ENCODE results near the gene PBX3. TPM values are rescaled to one million over a fixed set of nuclear protein-coding genes. Genes with fewer than 3 reads are reported as not detected.
A peak's percentile ranks its signal among the peaks of the same experiment; 100 is the strongest.

PBX3 gene
- total and polyA plus RNA-seq, 2 donors (not counting 1 experiment from before 2014, with no cell fraction given): 35.8 to 51.8 TPM

- H3K4me1 ChIP-seq (ENCODE audit: control insufficient read depth, extremely low read depth, insufficient read depth, low read length): peaks cover 8% of the 10 kb centered on the region
- no peak overlapping the region for H2AFZ ChIP-seq (ENCODE audit: low read length)
- H3K79me2 ChIP-seq (ENCODE audit: control insufficient read depth, insufficient read depth, low read length): peaks cover 53% of the 10 kb centered on the region
- no peak overlapping the region for H3K4me3 ChIP-seq (replicated peaks in 1 of 4; ENCODE audit: control extremely low read depth in 1 of 4, insufficient read depth in 1 of 4, low read depth in 3 of 4, low read length in 4 of 4)
- no peak overlapping the region for H3K9ac ChIP-seq (ENCODE audit: insufficient read depth, low read length)
- H3K36me3 ChIP-seq (ENCODE audit: control insufficient read depth, insufficient read depth, low read length): no peaks in the 10 kb centered on the region
- H3K27ac ChIP-seq (ENCODE audit: insufficient read depth, low read length): peak overlapping the region; percentile 14
- DNase-seq (ENCODE audit: low read depth in 2 of 2): peak; percentile 28 to 30
- TF ChIP-seq CTCF (conservative IDR thresholded peaks at IDR 0.05 in 1 of 2, IDR thresholded peaks at IDR 0.05 in 1 of 2; ENCODE audit: low read depth in 1 of 2, low read length in 2 of 2) (no peak), EZH2 (IDR thresholded peaks at IDR 0.05; ENCODE audit: low read length, missing control alignments) (no peak)
- no peaks in the 10 kb centered on the region for H3K9me3 ChIP-seq (ENCODE audit: control insufficient read depth, insufficient read depth, low read depth, low read length)
- H3K27me3 ChIP-seq (ENCODE audit: control insufficient read depth, insufficient read depth, low read length): no peaks in the 10 kb centered on the region
- no peaks in the 10 kb centered on the region for H4K20me1 ChIP-seq (ENCODE audit: control insufficient read depth, extremely low read depth, insufficient read depth, low read length)
- peak overlapping the region; percentile 0 for H3K4me2 ChIP-seq (ENCODE audit: extremely low read depth, insufficient read depth, low read length)
These were observed 139.2 kb downstream of the PBX3 start for GRCh38 chr9:125886365-125886764.

GRCh38 chr9:125887172-125887571 is 140.0 kb downstream of the PBX3 start:
- peak; percentile 65 to 80 for DNase-seq (ENCODE audit: low read depth in 2 of 2)
- TF ChIP-seq EZH2 (IDR thresholded peaks at IDR 0.05; ENCODE audit: low read length, missing control alignments): no peak
- TF ChIP-seq CTCF (conservative IDR thresholded peaks at IDR 0.05 in 1 of 2, IDR thresholded peaks at IDR 0.05 in 1 of 2; ENCODE audit: low read depth in 1 of 2, low read length in 2 of 2): no peak
- Histone ChIP-seq H3K27me3 (ENCODE audit: control insufficient read depth, insufficient read depth, low read length) (no peaks in the 10 kb centered on the region), H3K27ac (ENCODE audit: insufficient read depth, low read length) (no peak overlapping the region), H3K9ac (ENCODE audit: insufficient read depth, low read length) (no peak overlapping the region), H2AFZ (ENCODE audit: low read length) (no peak overlapping the region), H3K9me3 (ENCODE audit: control insufficient read depth, insufficient read depth, low read depth, low read length) (no peaks in the 10 kb centered on the region), H3K4me2 (ENCODE audit: extremely low read depth, insufficient read depth, low read length) (peak overlapping the region; percentile 58), H3K79me2 (ENCODE audit: control insufficient read depth, insufficient read depth, low read length) (peaks cover 52% of the 10 kb centered on the region), H4K20me1 (ENCODE audit: control insufficient read depth, extremely low read depth, insufficient read depth, low read length) (no peaks in the 10 kb centered on the region), H3K4me3 (replicated peaks in 1 of 4; ENCODE audit: control extremely low read depth in 1 of 4, insufficient read depth in 1 of 4, low read depth in 3 of 4, low read length in 4 of 4) (peak overlapping the region in 1 of 4 experiments; percentile 14), H3K4me1 (ENCODE audit: control insufficient read depth, extremely low read depth, insufficient read depth, low read length) (peaks cover 8% of the 10 kb centered on the region), H3K36me3 (ENCODE audit: control insufficient read depth, insufficient read depth, low read length) (no peaks in the 10 kb centered on the region)

GRCh38 chr9:125888211-125888610 is 141.0 kb downstream of the PBX3 start:
- Histone ChIP-seq H3K9me3 (ENCODE audit: control insufficient read depth, insufficient read depth, low read depth, low read length) (no peaks in the 10 kb centered on the region), H3K4me1 (ENCODE audit: control insufficient read depth, extremely low read depth, insufficient read depth, low read length) (peaks cover 8% of the 10 kb centered on the region), H3K4me3 (replicated peaks in 1 of 4; ENCODE audit: control extremely low read depth in 1 of 4, insufficient read depth in 1 of 4, low read depth in 3 of 4, low read length in 4 of 4) (peak overlapping the region in 1 of 4 experiments; percentile 13), H3K36me3 (ENCODE audit: control insufficient read depth, insufficient read depth, low read length) (no peaks in the 10 kb centered on the region), H3K27me3 (ENCODE audit: control insufficient read depth, insufficient read depth, low read length) (no peaks in the 10 kb centered on the region), H4K20me1 (ENCODE audit: control insufficient read depth, extremely low read depth, insufficient read depth, low read length) (no peaks in the 10 kb centered on the region), H3K4me2 (ENCODE audit: extremely low read depth, insufficient read depth, low read length) (peak overlapping the region; percentile 62), H3K9ac (ENCODE audit: insufficient read depth, low read length) (no peak overlapping the region), H3K27ac (ENCODE audit: insufficient read depth, low read length) (no peak overlapping the region), H2AFZ (ENCODE audit: low read length) (no peak overlapping the region), H3K79me2 (ENCODE audit: control insufficient read depth, insufficient read depth, low read length) (peaks cover 61% of the 10 kb centered on the region)
- no peak for TF ChIP-seq EZH2 (IDR thresholded peaks at IDR 0.05; ENCODE audit: low read length, missing control alignments)
- no peak for TF ChIP-seq CTCF (conservative IDR thresholded peaks at IDR 0.05 in 1 of 2, IDR thresholded peaks at IDR 0.05 in 1 of 2; ENCODE audit: low read depth in 1 of 2, low read length in 2 of 2)
- peak; percentile 58 to 76 for DNase-seq (ENCODE audit: low read depth in 2 of 2)
